Lung (tissue), 12 donors: ENCODE results near the gene PRKCH. TPM values are rescaled to one million over a fixed set of nuclear protein-coding genes. Genes with fewer than 3 reads are reported as not detected.
A peak's percentile ranks its signal among the peaks of the same experiment; 100 is the strongest.

ENCODE experiments used
- ATAC-seq: fragments of 200-7000 bp; cut with Tn5 transposase; one replicate; pipeline ENCODE4 v1.9.1; 2020; ENCODE audit warnings: moderate number of reproducible peaks; ENCODE audit not compliant: insufficient read depth, low FRiP score
- DNase-seq, 3 donors: peaks; one replicate each; pipeline ENCODE4 v3.0.0-alpha.2; 2013 to 2017
- H3K27ac ChIP-seq, 2 donors: one replicate each; pipeline ENCODE4 v1.5.1; 2013; ENCODE audit warnings: mild to moderate bottlenecking in 2 of 2, moderate library complexity in 2 of 2, control low read depth in 1 of 2, inconsistent platforms in 1 of 2, low read depth in 1 of 2, low read length in 1 of 2
- H3K27me3 ChIP-seq, 3 donors: one replicate each; pipeline ENCODE4 v1.5.1; 2013; ENCODE audit warnings: low read length in 2 of 3; ENCODE audit not compliant: control insufficient read depth in 3 of 3, insufficient read depth in 3 of 3
- H3K36me3 ChIP-seq, 4 donors: one replicate each; pipeline ENCODE4 v1.5.1; 2013; ENCODE audit warnings: low read length in 4 of 4, mild to moderate bottlenecking in 1 of 4, moderate library complexity in 1 of 4; ENCODE audit not compliant: control insufficient read depth in 4 of 4, insufficient read depth in 4 of 4
- H3K4me1 ChIP-seq, 5 donors: one replicate each; pipeline ENCODE4 v1.5.1; 2013; ENCODE audit warnings: low read length in 5 of 5, mild to moderate bottlenecking in 2 of 5, moderate library complexity in 1 of 5; ENCODE audit not compliant: control insufficient read depth in 5 of 5, insufficient read depth in 5 of 5
- H3K4me3 ChIP-seq: one replicate; pipeline ENCODE4 v1.5.1; 2013; ENCODE audit warnings: mild to moderate bottlenecking, control low read depth, moderate library complexity
- H3K9ac ChIP-seq, 2 donors: one replicate each; pipeline ENCODE4 v1.5.1; 2013; ENCODE audit warnings: low read length in 2 of 2, control low read depth in 1 of 2; ENCODE audit not compliant: insufficient read depth in 1 of 2
- H3K9me3 ChIP-seq, 4 donors: one replicate each; pipeline ENCODE4 v1.5.1; 2013; ENCODE audit warnings: low read length in 3 of 4, mild to moderate bottlenecking in 1 of 4, moderate library complexity in 1 of 4; ENCODE audit not compliant: control insufficient read depth in 4 of 4, insufficient read depth in 3 of 4
- CTCF ChIP-seq: IDR thresholded peaks from 2 replicates; pipeline ENCODE4 v1.5.1; 2012; ENCODE audit warnings: mild to moderate bottlenecking; ENCODE audit errors: control extremely low read depth, extremely low read depth
- WGBS, 2 donors: extraction: QIAGEN DNeasy Blood & Tissue Kit; methylation state at CpG; one replicate each; pipeline ENCODE4 v1.1.7; 2013; 5-methylcytosine and 5-hydroxymethylcytosine counted together
- polyA plus RNA-seq, 2 donors: library from polyadenylated mRNA; stranded (reverse); fragments of 200-250 nt; gene quantifications; one replicate each; pipeline ENCODE4 v1.2.1, GENCODE V29; 2013
- total RNA-seq, 2 donors: library from RNA; depleted of rRNA in 1 of 2; stranded (reverse); fragments of >200 nt in 1 of 2; gene quantifications; one replicate each; pipeline ENCODE4 v1.2.1, GENCODE V29; 2014 to 2021
- donor health status: control.
- donor health status: control.
- donor health status: Bipolar disorder and iron deficiency.
- donor health status: healthy.
- donor health status: DM: yes; HTN: yes; CAD: no.

PRKCH gene
- total and polyA plus RNA-seq, 4 donors = 12.9 to 126 (median 51.4) TPM

- Histone ChIP-seq H3K9me3 (no peaks in the 10 kb centered on the region), H3K4me1 (peaks cover 9 to 24% (median 14%) of the 10 kb centered on the region in 5 donors), H3K27me3 (no peaks in the 10 kb centered on the region), H3K4me3 (no peak overlapping the region), H3K27ac (no peak overlapping the region), H3K9ac (no peak overlapping the region), H3K36me3 (peaks cover 0 to 3% (median 0%) of the 10 kb centered on the region in 4 donors)
- WGBS, 2 donors = 93% methylated on average over 3 of the region's 3 CpGs
- DNase-seq = no peak
- no peak for ATAC-seq
- TF ChIP-seq CTCF = no peak
These were observed 122.1 kb downstream of the PRKCH start for GRCh38 chr14:61443481-61443880.

- Histone ChIP-seq H3K9ac (no peak overlapping the region), H3K36me3 (peaks cover 0 to 3% (median 0%) of the 10 kb centered on the region in 4 donors), H3K27ac (no peak overlapping the region), H3K9me3 (no peaks in the 10 kb centered on the region), H3K27me3 (no peaks in the 10 kb centered on the region), H3K4me1 (peaks cover 4 to 17% (median 7%) of the 10 kb centered on the region in 5 donors), H3K4me3 (no peak overlapping the region)
- DNase-seq = no peak
- ATAC-seq = peak; percentile 73
- TF ChIP-seq CTCF = no peak
- 40 to 43% methylated on average over 5 of the region's 5 CpGs for WGBS, 2 donors
These were observed 122.9 kb downstream of the PRKCH start for GRCh38 chr14:61444215-61444768.

GRCh38 chr14:61451491-61451890 is 130.1 kb downstream of the PRKCH start:
- TF ChIP-seq CTCF = no peak
- Histone ChIP-seq H3K27me3 (no peaks in the 10 kb centered on the region), H3K9me3 (no peaks in the 10 kb centered on the region), H3K27ac (no peak overlapping the region), H3K36me3 (peaks cover 0 to 8% (median 0%) of the 10 kb centered on the region in 4 donors), H3K4me3 (no peak overlapping the region), H3K4me1 (peaks cover 0 to 10% (median 0%) of the 10 kb centered on the region in 5 donors), H3K9ac (no peak overlapping the region)
- no peak for DNase-seq
- 72 to 75% methylated on average over 2 of the region's 2 CpGs for WGBS, 2 donors
- no peak for ATAC-seq

GRCh38 chr14:61451891-61452400 is 130.6 kb downstream of the PRKCH start:
- H3K27me3 ChIP-seq = no peaks in the 10 kb centered on the region
- H3K9ac ChIP-seq = no peak overlapping the region
- H3K9me3 ChIP-seq = no peaks in the 10 kb centered on the region
- WGBS, 2 donors = 86 to 91% methylated on average over 6 of the region's 6 CpGs
- H3K4me3 ChIP-seq = no peak overlapping the region
- DNase-seq (no peak), ATAC-seq (no peak)
- TF ChIP-seq CTCF = no peak
- peaks cover 0 to 9% (median 0%) of the 10 kb centered on the region in 4 donors for H3K36me3 ChIP-seq
- no peak overlapping the region for H3K27ac ChIP-seq
- peaks cover 0 to 10% (median 2%) of the 10 kb centered on the region in 5 donors for H3K4me1 ChIP-seq
